Heart left ventricle (tissue), 13 donors: Measurements from ENCODE around the gene CELF5.
A peak's percentile ranks its signal among the peaks of the same experiment; 100 is the strongest.

ENCODE experiments used
- POLR2A ChIP-seq, 2 donors: fragments of 450-650 bp; IDR thresholded peaks; one replicate each; pipeline ENCODE4 v1.6.1; 2017; ENCODE audit warnings: antibody characterized with exemption in 2 of 2, mild to moderate bottlenecking in 2 of 2, moderate library complexity in 2 of 2
- TF ChIP-seq, protein P1 (sequence below), 12 donors: fragments of 200-600 bp; sonication (generic) in 4 of 12; IDR thresholded peaks; one replicate each; pipeline versions ENCODE4 v1.5.0 to v1.8.0; 2018 to 2022; ENCODE audit warnings: antibody characterized with exemption in 12 of 12, mild to moderate bottlenecking in 5 of 12
- donor health status: ischemic (EF 13 %, LVEDD 7.1; RV severe dilation, severe dysfunction).
- donor health status: DM: no; HTN: yes; CAD: no.
- donor health status: DM: no; HTN: no; CAD: no.
- donor health status: ischemic (EF 25% LVEDD 6.9; RV normal size, moderate dysfunction).
- donor health status: ischemic (EF 25% LVEDD 5.7; RV mildly dilated, moderate dysfunction).
- donor health status: ischemic (EF 35%, LVEDD 5.7; RV mildly dilated, moderate dysfunction).
- donor health status: nonischemic (EF 11% LVEDD 7.7; RV severe dilation, severe dysfunction).
- donor health status: DM: yes; HTN: yes; CAD: no.
- donor health status: PGD.
- donor health status: ischemic (EF 29% LVEDD 5.4; RV normal size, mild dysfunction).
- donor health status: nonischemic (EF 23%, LVEDD 6.1; RV moderate dilation, normal function).

DNA sequence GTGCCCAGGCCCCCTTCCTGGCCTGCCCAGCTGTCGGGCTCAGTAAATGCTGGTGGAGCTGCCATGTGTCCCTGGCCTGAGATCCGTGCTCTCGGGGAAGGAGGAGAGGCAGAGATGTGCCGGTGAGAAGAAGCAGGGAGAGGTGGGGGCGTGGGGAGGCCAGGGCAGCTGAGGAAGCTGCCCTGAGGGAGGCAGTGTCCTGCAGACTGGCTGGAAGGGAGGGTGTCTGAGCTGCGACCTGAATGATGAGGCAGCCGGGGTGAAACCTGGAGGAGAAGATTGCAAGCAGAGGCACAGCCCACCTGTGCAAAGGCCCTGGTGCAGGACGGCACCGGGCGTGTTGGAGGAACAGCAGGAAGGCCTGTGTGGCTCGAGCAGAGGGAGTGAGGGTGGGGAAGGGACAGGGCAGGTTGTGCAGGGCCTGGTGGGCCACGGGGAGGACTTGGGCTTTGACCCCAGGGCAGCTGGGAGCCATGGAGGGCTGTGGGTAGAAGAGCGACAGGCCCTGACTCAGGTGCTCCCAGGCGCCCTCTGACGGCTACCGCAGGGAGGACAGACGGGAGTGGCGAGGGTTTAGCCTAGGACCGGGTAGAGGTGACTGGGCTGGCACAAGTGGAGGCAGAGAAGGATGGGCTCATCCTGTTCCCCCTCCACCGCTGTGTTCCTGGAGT, 14.0 kb upstream of the CELF5 start:
- TF ChIP-seq POLR2A (IDR thresholded peaks at IDR 0.05), result no peak
- TF ChIP-seq, protein P1, sequence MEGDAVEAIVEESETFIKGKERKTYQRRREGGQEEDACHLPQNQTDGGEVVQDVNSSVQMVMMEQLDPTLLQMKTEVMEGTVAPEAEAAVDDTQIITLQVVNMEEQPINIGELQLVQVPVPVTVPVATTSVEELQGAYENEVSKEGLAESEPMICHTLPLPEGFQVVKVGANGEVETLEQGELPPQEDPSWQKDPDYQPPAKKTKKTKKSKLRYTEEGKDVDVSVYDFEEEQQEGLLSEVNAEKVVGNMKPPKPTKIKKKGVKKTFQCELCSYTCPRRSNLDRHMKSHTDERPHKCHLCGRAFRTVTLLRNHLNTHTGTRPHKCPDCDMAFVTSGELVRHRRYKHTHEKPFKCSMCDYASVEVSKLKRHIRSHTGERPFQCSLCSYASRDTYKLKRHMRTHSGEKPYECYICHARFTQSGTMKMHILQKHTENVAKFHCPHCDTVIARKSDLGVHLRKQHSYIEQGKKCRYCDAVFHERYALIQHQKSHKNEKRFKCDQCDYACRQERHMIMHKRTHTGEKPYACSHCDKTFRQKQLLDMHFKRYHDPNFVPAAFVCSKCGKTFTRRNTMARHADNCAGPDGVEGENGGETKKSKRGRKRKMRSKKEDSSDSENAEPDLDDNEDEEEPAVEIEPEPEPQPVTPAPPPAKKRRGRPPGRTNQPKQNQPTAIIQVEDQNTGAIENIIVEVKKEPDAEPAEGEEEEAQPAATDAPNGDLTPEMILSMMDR (IDR thresholded peaks at IDR 0.05), result peak; percentile 33 to 60 (median 50)
